Loucy (cell line): Measurements from ENCODE around the gene PHTF2.

Experiments used
- CTCF ChIP-seq: fragments of 200-600 bp; sonication (generic); conservative IDR thresholded peaks from 2 replicates; pipeline ENCODE4 v1.5.1; 2014; ENCODE audit warnings: mild to moderate bottlenecking, antibody characterized with exemption, low read length
- EZH2phosphoT487 ChIP-seq: fragments of 200-600 bp; IDR thresholded peaks from 2 replicates; pipeline ENCODE4 v1.6.1; 2018; ENCODE audit warnings: antibody characterized with exemption, mild to moderate bottlenecking, moderate library complexity, borderline replicate concordance

- no peak for TF ChIP-seq CTCF
- TF ChIP-seq EZH2phosphoT487: no peak
Observed at GRCh38 chr7:77982926-77983550, 184.5 kb downstream of the PHTF2 start.
